CD4-positive, CD25-positive, alpha-beta regulatory T cell (primary cell): Measurements from ENCODE around the gene METTL16. TPM values are rescaled to one million over a fixed set of nuclear protein-coding genes. Genes with fewer than 3 reads are reported as not detected.
A peak's percentile ranks its signal among the peaks of the same experiment; 100 is the strongest.

Experiments
- ATAC-seq, 2 donors: fragments of 150-1000 bp; cut with Tn5 transposase; one replicate each; pipeline ENCODE4 v1.10.0; 2021; ENCODE audit warnings: low read depth in 2 of 2, moderate number of reproducible peaks in 2 of 2, moderate library complexity in 1 of 2
- DNase-seq, 3 donors: peaks; one replicate each; pipeline versions ENCODE4 v3.0.0 to v3.0.0-alpha.2; 2012 to 2022; ENCODE audit warnings: mixed read lengths in 1 of 3
- H3K27ac ChIP-seq: one replicate; pipeline ENCODE4 v1.7.0; 2013; ENCODE audit warnings: mild to moderate bottlenecking, low read length; ENCODE audit not compliant: insufficient read depth, poor library complexity, severe bottlenecking
- H3K27me3 ChIP-seq: one replicate; pipeline ENCODE4 v1.7.0; 2013; ENCODE audit warnings: low read length; ENCODE audit not compliant: control insufficient read depth, insufficient read depth
- H3K36me3 ChIP-seq: one replicate; pipeline ENCODE4 v1.7.0; 2013; ENCODE audit warnings: mild to moderate bottlenecking, low read length, moderate library complexity; ENCODE audit not compliant: control insufficient read depth, insufficient read depth
- H3K4me1 ChIP-seq: 2 replicates; pipeline ENCODE4 v1.7.0; 2013; ENCODE audit warnings: mild to moderate bottlenecking, low read length; ENCODE audit not compliant: insufficient read depth, control insufficient read depth, poor library complexity, severe bottlenecking
- H3K4me3 ChIP-seq: one replicate; pipeline ENCODE4 v1.7.0; 2013; ENCODE audit warnings: low read depth, mild to moderate bottlenecking, low read length, moderate library complexity
- H3K9me3 ChIP-seq, 2 experiments: 1 replicate in 1 of 2; 2 replicates in 1 of 2; pipeline ENCODE4 v1.7.0; 2013; ENCODE audit warnings: low read length in 2 of 2, mild to moderate bottlenecking in 1 of 2, moderate library complexity in 1 of 2; ENCODE audit not compliant: control insufficient read depth in 2 of 2
- H3K27ac Mint-ChIP-seq, 3 donors: one replicate each; pipeline ENCODE4 v1.8.0; 2020 to 2022; ENCODE audit warnings: mild to moderate bottlenecking in 3 of 3, mixed read lengths in 3 of 3, moderate library complexity in 2 of 3
- H3K27me3 Mint-ChIP-seq: one replicate; pipeline ENCODE4 v1.8.0; 2022; ENCODE audit warnings: mild to moderate bottlenecking, mixed read lengths
- H3K36me3 Mint-ChIP-seq: one replicate; pipeline ENCODE4 v1.8.0; 2020; ENCODE audit warnings: mixed read lengths
- H3K4me1 Mint-ChIP-seq, 4 donors: one replicate each; pipeline ENCODE4 v1.8.0; 2020 to 2022; ENCODE audit warnings: mixed read lengths in 4 of 4, mild to moderate bottlenecking in 1 of 4
- H3K4me3 Mint-ChIP-seq, 4 donors: one replicate each; pipeline ENCODE4 v1.8.0; 2020 to 2022; ENCODE audit warnings: mild to moderate bottlenecking in 4 of 4, mixed read lengths in 4 of 4, moderate library complexity in 3 of 4
- H3K9me3 Mint-ChIP-seq, 7 donors: one replicate each; pipeline ENCODE4 v1.8.0; 2020 to 2022; ENCODE audit warnings: mixed read lengths in 7 of 7, mild to moderate bottlenecking in 3 of 7, moderate library complexity in 2 of 7
- polyA plus RNA-seq, 4 donors: library from polyadenylated mRNA; unstranded; fragments of 300-500 nt; fragmentation: Illumina TruSeq; gene quantifications; one replicate each; pipeline ENCODE4 v1.2.3, GENCODE V29; 2021
- total RNA-seq: library from RNA; stranded (reverse); gene quantifications from one replicate; pipeline ENCODE4 v1.2.3, GENCODE V29; 2022

METTL16 gene
- total and polyA plus RNA-seq, 5 donors from 2014 or later: 12.9 to 39.2 (median 16.9) TPM

- no peak for DNase-seq
- H3K4me1 Mint-ChIP-seq: peaks cover 0 to 53% (median 21%) of the 10 kb centered on the region in 4 donors
- peaks cover 60% of the 10 kb centered on the region for H3K4me1 ChIP-seq
These were observed 114.2 kb downstream of the METTL16 start for GRCh38 chr17:2397247-2398171.

GRCh38 chr17:2396568-2397246 lies 115.0 kb downstream of the METTL16 start:
- ATAC-seq: no peak
- H3K4me1 Mint-ChIP-seq: peaks cover 5 to 55% (median 25%) of the 10 kb centered on the region in 4 donors
- Histone ChIP-seq H3K4me1 (peaks cover 63% of the 10 kb centered on the region), H3K36me3 (no peaks in the 10 kb centered on the region), H3K9me3 (no peaks in the 10 kb centered on the region), H3K27ac (peak overlapping the region; percentile 60), H3K4me3 (no peak overlapping the region), H3K27me3 (no peaks in the 10 kb centered on the region)
- DNase-seq: peak; percentile 35 to 73 (median 37)
- peak overlapping the region; percentile 66 to 99 (median 75) for H3K4me3 Mint-ChIP-seq
- H3K27me3 Mint-ChIP-seq: peaks cover 20% of the 10 kb centered on the region
- H3K36me3 Mint-ChIP-seq: no peaks in the 10 kb centered on the region
- peaks cover 0 to 4% (median 0%) of the 10 kb centered on the region in 7 donors for H3K9me3 Mint-ChIP-seq
- peak overlapping the region in 2 of 3 donors; percentile 83 to 99 for H3K27ac Mint-ChIP-seq

More at GRCh38 chr17:2397247-2398171, 114.2 kb downstream of the METTL16 start:
- Histone ChIP-seq H3K27me3 (no peaks in the 10 kb centered on the region), H3K4me3 (no peak overlapping the region), H3K27ac (peak overlapping the region; percentile 98), H3K9me3 (no peaks in the 10 kb centered on the region), H3K36me3 (no peaks in the 10 kb centered on the region)
- ATAC-seq: no peak
- Mint-ChIP-seq H3K27ac (peak overlapping the region; percentile 20 to 99 (median 83)), H3K9me3 (peaks cover 0 to 1% (median 0%) of the 10 kb centered on the region in 7 donors), H3K36me3 (no peaks in the 10 kb centered on the region), H3K27me3 (peaks cover 15% of the 10 kb centered on the region), H3K4me3 (peak overlapping the region; percentile 66 to 99 (median 72))

- Histone ChIP-seq H3K4me1 (peaks cover 69% of the 10 kb centered on the region), H3K4me3 (no peak overlapping the region), H3K27me3 (no peaks in the 10 kb centered on the region), H3K27ac (peak overlapping the region; percentile 60), H3K9me3 (no peaks in the 10 kb centered on the region), H3K36me3 (no peaks in the 10 kb centered on the region)
- peaks cover 15% of the 10 kb centered on the region for H3K27me3 Mint-ChIP-seq
- ATAC-seq: no peak
- peak overlapping the region; percentile 63 to 86 (median 70) for H3K4me3 Mint-ChIP-seq
- H3K9me3 Mint-ChIP-seq: peaks cover 0 to 4% (median 0%) of the 10 kb centered on the region in 7 donors
- no peak for DNase-seq
- no peaks in the 10 kb centered on the region for H3K36me3 Mint-ChIP-seq
- peak overlapping the region in 2 of 3 donors; percentile 38 to 79 for H3K27ac Mint-ChIP-seq
- H3K4me1 Mint-ChIP-seq: peaks cover 5 to 55% (median 25%) of the 10 kb centered on the region in 4 donors
These were observed 115.5 kb downstream of the METTL16 start for GRCh38 chr17:2396192-2396567.

- H3K4me1 ChIP-seq: peaks cover 70% of the 10 kb centered on the region
- Mint-ChIP-seq H3K4me3 (peak overlapping the region; percentile 63 to 86 (median 70)), H3K36me3 (no peaks in the 10 kb centered on the region), H3K27me3 (peaks cover 14% of the 10 kb centered on the region), H3K4me1 (peaks cover 5 to 58% (median 26%) of the 10 kb centered on the region in 4 donors), H3K27ac (peak overlapping the region in 1 of 3 donors; percentile 79), H3K9me3 (peaks cover 0 to 4% (median 0%) of the 10 kb centered on the region in 7 donors)
- DNase-seq (no peak), ATAC-seq (no peak)
- H3K27ac ChIP-seq: no peak overlapping the region
- no peak overlapping the region for H3K4me3 ChIP-seq
- no peaks in the 10 kb centered on the region for H3K9me3 ChIP-seq
- H3K36me3 ChIP-seq: no peaks in the 10 kb centered on the region
- H3K27me3 ChIP-seq: no peaks in the 10 kb centered on the region
These were observed 116.2 kb downstream of the METTL16 start for GRCh38 chr17:2395258-2396181.

- ATAC-seq (no peak), DNase-seq (no peak)
- Mint-ChIP-seq H3K9me3 (peaks cover 0 to 4% (median 0%) of the 10 kb centered on the region in 7 donors), H3K36me3 (no peaks in the 10 kb centered on the region), H3K27me3 (peaks cover 14% of the 10 kb centered on the region), H3K27ac (peak overlapping the region in 1 of 3 donors; percentile 91), H3K4me1 (peaks cover 5 to 64% (median 31%) of the 10 kb centered on the region in 4 donors), H3K4me3 (peak overlapping the region in 3 of 4 donors; percentile 79 to 86 (median 85))
- Histone ChIP-seq H3K27ac (no peak overlapping the region), H3K9me3 (no peaks in the 10 kb centered on the region), H3K4me3 (no peak overlapping the region), H3K4me1 (peaks cover 65% of the 10 kb centered on the region), H3K27me3 (no peaks in the 10 kb centered on the region), H3K36me3 (no peaks in the 10 kb centered on the region)
These were observed 116.9 kb downstream of the METTL16 start for GRCh38 chr17:2394775-2395201.

- no peak for DNase-seq
These were observed 117.5 kb downstream of the METTL16 start for GRCh38 chr17:2393954-2394749.

More at GRCh38 chr17:2393954-2394749, 117.5 kb downstream of the METTL16 start:
- H3K27me3 ChIP-seq: no peaks in the 10 kb centered on the region
- no peaks in the 10 kb centered on the region for H3K9me3 ChIP-seq
- peaks cover 5 to 66% (median 30%) of the 10 kb centered on the region in 4 donors for H3K4me1 Mint-ChIP-seq
- H3K36me3 ChIP-seq: no peaks in the 10 kb centered on the region
- peak overlapping the region; percentile 99 for H3K27ac ChIP-seq
- no peak for ATAC-seq
- peaks cover 14% of the 10 kb centered on the region for H3K27me3 Mint-ChIP-seq
- H3K9me3 Mint-ChIP-seq: peaks cover 0 to 4% (median 0%) of the 10 kb centered on the region in 7 donors
- H3K27ac Mint-ChIP-seq: peak overlapping the region; percentile 80 to 91 (median 90)
- H3K36me3 Mint-ChIP-seq: no peaks in the 10 kb centered on the region
- peaks cover 61% of the 10 kb centered on the region for H3K4me1 ChIP-seq
- peak overlapping the region; percentile 43 to 96 (median 82) for H3K4me3 Mint-ChIP-seq
- H3K4me3 ChIP-seq: no peak overlapping the region
